DMS153 treated with DMSO at 0.1 percent for 48 hours (cell line): ENCODE data around the gene CFAP53.
"Not testable (repeated sequence)": the region's sequence is repeated elsewhere in the genome, so short reads cannot be mapped to it uniquely, and the experiment has no call there.

ENCODE experiments used
- DNase-seq: peaks from one replicate; lab custom pipeline; 2025; ENCODE audit not compliant: unreplicated experiment; lab: John Stamatoyannopoulos, UW

Gene CFAP53

GRCh38 chr18:50288348-50289107 lies 22.2 kb upstream of the CFAP53 start:
- not testable (repeated sequence) for DNase-seq

- peak; percentile 95 for DNase-seq
These were observed 21.4 kb upstream of the CFAP53 start, which contains the start of gene CXXC1 for GRCh38 chr18:50287441-50288347. Gene CXXC1, minus strand, starts transcription at chr18:50287692. Its CDS starts 103 bp downstream, at chr18:50287589.

GRCh38 chr18:50287028-50287440 lies 20.7 kb upstream of the CFAP53 start:
- DNase-seq, result no peak

- DNase-seq, result no peak
These were observed 20.2 kb upstream of the CFAP53 start for GRCh38 chr18:50286391-50287027.

- DNase-seq, result no peak
These were observed 19.5 kb upstream of the CFAP53 start for GRCh38 chr18:50285631-50286321.

GRCh38 chr18:50285071-50285470 lies 18.8 kb upstream of the CFAP53 start:
- no peak for DNase-seq

- DNase-seq, result no peak
These were observed 18.1 kb upstream of the CFAP53 start for GRCh38 chr18:50284255-50284885.

- DNase-seq, result no peak
These were observed 17.3 kb upstream of the CFAP53 start for GRCh38 chr18:50283469-50284209.

GRCh38 chr18:50282521-50283335 lies 16.4 kb upstream of the CFAP53 start:
- no peak for DNase-seq

- no peak for DNase-seq
These were observed 15.8 kb upstream of the CFAP53 start for GRCh38 chr18:50281972-50282520.

GRCh38 chr18:50281295-50281971 lies 15.1 kb upstream of the CFAP53 start, which contains the start of gene MBD1:
Gene MBD1, minus strand, starts transcription at chr18:50281523. Its CDS starts 1,531 bp downstream, at chr18:50279992.
- peak; percentile 92 for DNase-seq

GRCh38 chr18:50280707-50281294 lies 14.5 kb upstream of the CFAP53 start:
- no peak for DNase-seq

GRCh38 chr18:50279752-50280151 lies 13.5 kb upstream of the CFAP53 start:
- DNase-seq, result no peak

- DNase-seq, result no peak
These were observed 11.6 kb upstream of the CFAP53 start for GRCh38 chr18:50277942-50278341.

GRCh38 chr18:50276452-50276851 lies 10.2 kb upstream of the CFAP53 start:
- no peak for DNase-seq

- DNase-seq, result no peak
These were observed 9.3 kb upstream of the CFAP53 start for GRCh38 chr18:50275503-50276036.

- DNase-seq, result no peak
These were observed 8.6 kb upstream of the CFAP53 start for GRCh38 chr18:50274941-50275340.
